ENCODE data around the gene TBCD.

The TBCD gene

GRCh38 chr17:82956726-82957468, 205.0 kb downstream of the TBCD start:
- Histone ChIP-seq H3K27ac (ENCODE audit: poor library complexity, severe bottlenecking) (no peak overlapping the region), H3K4me1 (ENCODE audit: insufficient read depth, poor library complexity, severe bottlenecking) (no peaks in the 10 kb centered on the region), H3K4me3 (ENCODE audit: severe bottlenecking) (no peak overlapping the region), H3K36me3 (ENCODE audit: low read depth) (no peaks in the 10 kb centered on the region), H3K27me3 (ENCODE audit: insufficient read depth, poor library complexity, severe bottlenecking) (no peaks in the 10 kb centered on the region), H3K9me3 (ENCODE audit: severe bottlenecking) (peaks cover 3% of the 10 kb centered on the region)
- DNase-seq (ENCODE audit: low spot score), result no peak
- no peak for TF ChIP-seq CTCF (IDR thresholded peaks at IDR 0.05; ENCODE audit: poor library complexity, severe bottlenecking)
- ATAC-seq (ENCODE audit: low read depth), result no peak

DNA sequence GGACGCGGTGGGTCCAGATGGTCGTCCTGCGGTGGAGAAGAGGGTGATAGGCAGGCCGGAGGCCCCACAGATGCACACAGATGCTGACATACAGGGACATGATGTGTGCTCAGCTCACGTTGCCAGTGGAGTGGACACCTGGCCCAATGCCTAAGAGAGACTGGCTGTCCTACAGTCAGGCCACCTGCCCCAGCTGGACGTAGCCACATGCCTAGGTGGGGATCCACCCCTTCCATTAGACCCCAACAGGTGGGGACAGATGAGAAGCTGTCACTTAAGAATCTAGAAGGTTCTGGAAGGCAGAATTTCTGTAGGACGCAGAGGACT, 205.6 kb downstream of the TBCD start:
- H3K9me3 ChIP-seq (ENCODE audit: severe bottlenecking), result peaks cover 3% of the 10 kb centered on the region
- H3K4me3 ChIP-seq (ENCODE audit: severe bottlenecking), result no peak overlapping the region
- no peaks in the 10 kb centered on the region for H3K27me3 ChIP-seq (ENCODE audit: insufficient read depth, poor library complexity, severe bottlenecking)
- ATAC-seq (ENCODE audit: low read depth), result no peak
- no peaks in the 10 kb centered on the region for H3K4me1 ChIP-seq (ENCODE audit: insufficient read depth, poor library complexity, severe bottlenecking)
- no peak for DNase-seq (ENCODE audit: low spot score)
- TF ChIP-seq CTCF (IDR thresholded peaks at IDR 0.05; ENCODE audit: poor library complexity, severe bottlenecking), result no peak
- H3K36me3 ChIP-seq (ENCODE audit: low read depth), result no peaks in the 10 kb centered on the region
- no peak overlapping the region for H3K27ac ChIP-seq (ENCODE audit: poor library complexity, severe bottlenecking)

GRCh38 chr17:82957961-82958561, 206.2 kb downstream of the TBCD start:
- H3K4me1 ChIP-seq (ENCODE audit: insufficient read depth, poor library complexity, severe bottlenecking), result no peaks in the 10 kb centered on the region
- no peak for TF ChIP-seq CTCF (IDR thresholded peaks at IDR 0.05; ENCODE audit: poor library complexity, severe bottlenecking)

DNA sequence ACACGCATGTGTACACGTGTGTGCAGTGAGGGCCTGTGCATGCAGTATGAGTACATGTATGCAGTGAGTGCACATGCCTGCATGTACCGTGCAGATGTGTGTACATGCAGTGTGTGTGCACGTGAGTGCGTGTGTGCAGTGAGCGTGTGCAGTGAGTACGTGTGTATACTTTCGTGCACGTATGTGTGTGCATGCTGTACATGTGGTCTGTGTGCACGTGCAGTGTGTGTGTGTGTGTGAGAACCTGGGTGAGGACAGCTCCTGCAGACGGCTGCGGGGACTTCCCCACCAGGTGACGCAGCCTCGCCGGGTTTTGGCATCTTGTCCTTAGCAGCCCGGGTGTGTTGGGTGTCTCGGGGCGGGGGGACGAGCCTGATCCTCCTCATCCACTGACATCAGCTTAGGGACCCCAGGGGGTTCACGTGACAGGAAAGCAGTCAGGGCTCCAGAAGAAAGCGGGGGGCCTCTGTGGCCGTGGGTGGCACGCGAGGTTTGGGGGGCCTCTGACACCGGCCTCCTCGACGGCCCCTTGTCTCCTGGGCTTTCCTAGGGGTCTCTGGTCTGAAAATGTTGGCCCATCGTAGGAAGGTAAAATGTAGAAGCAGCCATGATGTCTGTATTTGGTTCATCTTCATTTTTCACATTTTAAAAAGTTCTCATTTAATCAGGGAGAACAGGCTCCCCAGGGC, 207.5 kb downstream of the TBCD start:
- no peaks in the 10 kb centered on the region for H3K27me3 ChIP-seq (ENCODE audit: insufficient read depth, poor library complexity, severe bottlenecking)
- DNase-seq (ENCODE audit: low spot score), result no peak

More at GRCh38 chr17:82957961-82958561, 206.2 kb downstream of the TBCD start:
- Histone ChIP-seq H3K36me3 (ENCODE audit: low read depth) (no peaks in the 10 kb centered on the region), H3K9me3 (ENCODE audit: severe bottlenecking) (peaks cover 3% of the 10 kb centered on the region), H3K27me3 (ENCODE audit: insufficient read depth, poor library complexity, severe bottlenecking) (no peaks in the 10 kb centered on the region), H3K27ac (ENCODE audit: poor library complexity, severe bottlenecking) (no peak overlapping the region), H3K4me3 (ENCODE audit: severe bottlenecking) (no peak overlapping the region)
- DNase-seq (ENCODE audit: low spot score), result no peak
- ATAC-seq (ENCODE audit: low read depth), result no peak

More for the DNA sequence above, 207.5 kb downstream of the TBCD start:
- no peak for TF ChIP-seq CTCF (IDR thresholded peaks at IDR 0.05; ENCODE audit: poor library complexity, severe bottlenecking)
- Histone ChIP-seq H3K4me3 (ENCODE audit: severe bottlenecking) (no peak overlapping the region), H3K9me3 (ENCODE audit: severe bottlenecking) (peaks cover 3% of the 10 kb centered on the region), H3K27ac (ENCODE audit: poor library complexity, severe bottlenecking) (no peak overlapping the region), H3K36me3 (ENCODE audit: low read depth) (no peaks in the 10 kb centered on the region), H3K4me1 (ENCODE audit: insufficient read depth, poor library complexity, severe bottlenecking) (no peaks in the 10 kb centered on the region)
- ATAC-seq (ENCODE audit: low read depth), result no peak

All from RWPE2 (cell line).